ENCODE results near the gene PCP2.

GRCh38 chr19:7682175-7682855 is 48.8 kb upstream of the PCP2 start:
- TF ChIP-seq ZNF8 (CRISPR knock-in tag; IDR thresholded peaks at IDR 0.05) (no peak), BACH2 (CRISPR knock-in tag; IDR thresholded peaks at IDR 0.05; ENCODE audit: borderline replicate concordance) (no peak), ZNF565 (CRISPR knock-in tag; conservative IDR thresholded peaks at IDR 0.05; ENCODE audit: low read depth) (no peak), ZFP30 (CRISPR knock-in tag; IDR thresholded peaks at IDR 0.05) (no peak), OSR1 (CRISPR knock-in tag; IDR thresholded peaks at IDR 0.05) (no peak), ARNTL (CRISPR knock-in tag; IDR thresholded peaks at IDR 0.05; ENCODE audit: borderline replicate concordance, low read depth) (no peak), ISL1 (CRISPR knock-in tag; IDR thresholded peaks at IDR 0.05) (no peak), SNAI2 (CRISPR knock-in tag; IDR thresholded peaks at IDR 0.05) (no peak), GLIS3 (CRISPR knock-in tag; IDR thresholded peaks at IDR 0.05) (no peak), CSDC2 (CRISPR knock-in tag; IDR thresholded peaks at IDR 0.05) (no peak)
- TF ChIP-seq, protein P1, sequence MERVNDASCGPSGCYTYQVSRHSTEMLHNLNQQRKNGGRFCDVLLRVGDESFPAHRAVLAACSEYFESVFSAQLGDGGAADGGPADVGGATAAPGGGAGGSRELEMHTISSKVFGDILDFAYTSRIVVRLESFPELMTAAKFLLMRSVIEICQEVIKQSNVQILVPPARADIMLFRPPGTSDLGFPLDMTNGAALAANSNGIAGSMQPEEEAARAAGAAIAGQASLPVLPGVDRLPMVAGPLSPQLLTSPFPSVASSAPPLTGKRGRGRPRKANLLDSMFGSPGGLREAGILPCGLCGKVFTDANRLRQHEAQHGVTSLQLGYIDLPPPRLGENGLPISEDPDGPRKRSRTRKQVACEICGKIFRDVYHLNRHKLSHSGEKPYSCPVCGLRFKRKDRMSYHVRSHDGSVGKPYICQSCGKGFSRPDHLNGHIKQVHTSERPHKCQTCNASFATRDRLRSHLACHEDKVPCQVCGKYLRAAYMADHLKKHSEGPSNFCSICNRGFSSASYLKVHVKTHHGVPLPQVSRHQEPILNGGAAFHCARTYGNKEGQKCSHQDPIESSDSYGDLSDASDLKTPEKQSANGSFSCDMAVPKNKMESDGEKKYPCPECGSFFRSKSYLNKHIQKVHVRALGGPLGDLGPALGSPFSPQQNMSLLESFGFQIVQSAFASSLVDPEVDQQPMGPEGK (CRISPR knock-in tag; IDR thresholded peaks at IDR 0.05; ENCODE audit: borderline replicate concordance) = no peak
